Fibroblast of the aortic adventitia (primary cell): Measurements from ENCODE around the gene DUSP6. TPM values are rescaled to one million over a fixed set of nuclear protein-coding genes. Genes with fewer than 3 reads are reported as not detected.

Experiments
- DNase-seq: peaks from one replicate; pipeline ENCODE4 v3.0.0-alpha.2; 2010; ENCODE audit warnings: low read depth
- H3K4me3 ChIP-seq: 2 replicates; pipeline ENCODE4 v1.5.1; 2011; ENCODE audit warnings: low read depth, mild to moderate bottlenecking, control low read depth, low read length, moderate library complexity
- total RNA-seq: library from RNA; depleted of rRNA; stranded (reverse); fragments of >200 nt; gene quantifications from 2 replicates; pipeline ENCODE4 v1.2.3, GENCODE V29; 2012; ENCODE audit warnings: low replicate concordance
- TF ChIP-seq, protein P1 (sequence below): IDR thresholded peaks from 2 replicates; pipeline ENCODE4 v1.5.1; 2011; ENCODE audit warnings: mild to moderate bottlenecking, low read length, control low read depth, inconsistent platforms; ENCODE audit not compliant: insufficient read depth

The DUSP6 gene
- total RNA-seq, 1 donor = 33.9 TPM

DNA sequence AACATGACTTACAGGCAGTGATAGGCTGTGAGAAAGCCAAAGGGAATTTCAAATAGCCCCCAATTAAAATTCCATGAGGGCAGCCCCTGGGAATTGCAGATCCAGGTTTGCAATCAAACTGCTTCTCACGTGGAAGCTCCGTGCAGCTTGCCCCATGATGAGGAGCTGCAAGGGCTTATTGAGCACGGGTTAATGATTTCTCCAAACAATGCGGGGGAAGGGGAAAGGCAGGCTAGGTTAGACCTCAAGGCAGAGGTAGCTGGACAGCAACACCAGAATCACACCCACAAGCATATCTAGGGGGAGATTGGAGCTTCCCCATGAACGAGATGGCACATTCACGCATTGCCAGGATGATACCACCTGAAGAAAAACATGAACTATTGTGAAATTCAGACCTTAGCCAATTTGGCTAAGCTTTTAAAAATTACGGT lies 5.0 kb upstream of the DUSP6 start:
- TF ChIP-seq, protein P1, sequence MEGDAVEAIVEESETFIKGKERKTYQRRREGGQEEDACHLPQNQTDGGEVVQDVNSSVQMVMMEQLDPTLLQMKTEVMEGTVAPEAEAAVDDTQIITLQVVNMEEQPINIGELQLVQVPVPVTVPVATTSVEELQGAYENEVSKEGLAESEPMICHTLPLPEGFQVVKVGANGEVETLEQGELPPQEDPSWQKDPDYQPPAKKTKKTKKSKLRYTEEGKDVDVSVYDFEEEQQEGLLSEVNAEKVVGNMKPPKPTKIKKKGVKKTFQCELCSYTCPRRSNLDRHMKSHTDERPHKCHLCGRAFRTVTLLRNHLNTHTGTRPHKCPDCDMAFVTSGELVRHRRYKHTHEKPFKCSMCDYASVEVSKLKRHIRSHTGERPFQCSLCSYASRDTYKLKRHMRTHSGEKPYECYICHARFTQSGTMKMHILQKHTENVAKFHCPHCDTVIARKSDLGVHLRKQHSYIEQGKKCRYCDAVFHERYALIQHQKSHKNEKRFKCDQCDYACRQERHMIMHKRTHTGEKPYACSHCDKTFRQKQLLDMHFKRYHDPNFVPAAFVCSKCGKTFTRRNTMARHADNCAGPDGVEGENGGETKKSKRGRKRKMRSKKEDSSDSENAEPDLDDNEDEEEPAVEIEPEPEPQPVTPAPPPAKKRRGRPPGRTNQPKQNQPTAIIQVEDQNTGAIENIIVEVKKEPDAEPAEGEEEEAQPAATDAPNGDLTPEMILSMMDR = no peak
- no peak overlapping the region for H3K4me3 ChIP-seq
- no peak for DNase-seq

DNA sequence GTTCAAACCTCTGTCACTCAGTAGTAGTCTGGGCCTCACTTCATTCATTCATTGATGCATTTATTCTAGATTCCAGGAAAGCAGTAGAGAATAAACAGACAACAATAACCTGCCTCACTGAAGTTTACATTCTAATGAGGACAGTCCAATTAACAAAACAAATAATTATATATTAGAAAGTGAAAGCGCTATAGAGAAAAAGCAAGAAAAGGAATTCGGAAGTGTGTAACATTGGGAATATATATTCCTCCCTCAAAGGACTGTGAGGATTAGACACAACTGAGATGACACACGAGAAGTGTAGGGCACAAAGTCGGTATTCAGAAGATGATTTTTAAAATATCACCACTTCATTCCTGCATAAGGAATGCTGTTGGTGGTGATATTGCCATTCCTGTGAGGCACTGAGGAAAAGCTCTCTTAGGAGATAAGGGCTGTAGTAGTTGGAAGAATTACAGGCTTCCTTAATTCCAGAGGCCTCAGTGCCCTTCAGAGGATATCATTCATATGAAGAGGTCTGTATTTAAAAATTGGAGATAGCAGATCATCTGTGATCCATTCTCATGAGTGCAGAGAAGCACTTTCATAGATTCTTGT lies 3.9 kb upstream of the DUSP6 start:
- DNase-seq = no peak
- TF ChIP-seq, protein P1 = no peak
- no peak overlapping the region for H3K4me3 ChIP-seq

DNA sequence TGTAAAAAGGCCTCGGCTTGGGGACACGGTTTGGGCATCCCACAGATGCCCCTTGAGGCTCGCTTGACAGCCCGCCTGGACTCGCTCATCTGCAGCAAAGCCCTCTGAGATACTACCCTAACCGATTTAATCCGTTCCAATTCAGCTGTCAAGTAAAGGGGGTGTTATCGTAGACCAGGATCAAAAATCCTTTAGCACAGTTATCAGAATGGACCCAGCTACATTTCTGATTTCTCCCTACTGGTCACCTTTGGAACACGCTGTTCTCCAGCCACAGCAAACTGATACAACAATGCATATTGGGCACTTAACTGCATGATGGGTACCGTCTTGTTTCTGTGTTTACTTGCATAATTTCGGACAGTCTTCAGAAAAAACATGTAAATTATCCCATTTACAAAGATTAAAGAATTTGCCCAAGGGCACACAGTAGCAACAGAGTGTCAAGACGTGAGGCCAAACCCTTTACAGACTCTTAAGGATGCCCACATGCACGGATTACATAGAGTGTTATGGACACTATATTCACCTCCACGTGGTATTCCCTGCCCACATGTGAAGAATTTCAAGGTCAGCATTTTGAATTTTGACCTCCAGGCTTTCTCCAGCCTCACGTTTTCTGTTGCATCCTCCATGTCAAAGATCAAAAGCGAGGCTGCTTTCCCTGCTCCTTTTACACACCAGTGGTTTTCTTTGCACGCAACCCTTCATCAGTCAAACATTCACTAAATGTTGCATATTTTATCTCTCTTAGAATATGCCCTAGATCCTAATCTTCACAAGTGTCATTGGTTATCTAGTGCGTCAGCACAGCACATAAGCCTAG lies 3.2 kb upstream of the DUSP6 start:
- DNase-seq = no peak
- H3K4me3 ChIP-seq = no peak overlapping the region
- TF ChIP-seq, protein P1 = no peak

DNA sequence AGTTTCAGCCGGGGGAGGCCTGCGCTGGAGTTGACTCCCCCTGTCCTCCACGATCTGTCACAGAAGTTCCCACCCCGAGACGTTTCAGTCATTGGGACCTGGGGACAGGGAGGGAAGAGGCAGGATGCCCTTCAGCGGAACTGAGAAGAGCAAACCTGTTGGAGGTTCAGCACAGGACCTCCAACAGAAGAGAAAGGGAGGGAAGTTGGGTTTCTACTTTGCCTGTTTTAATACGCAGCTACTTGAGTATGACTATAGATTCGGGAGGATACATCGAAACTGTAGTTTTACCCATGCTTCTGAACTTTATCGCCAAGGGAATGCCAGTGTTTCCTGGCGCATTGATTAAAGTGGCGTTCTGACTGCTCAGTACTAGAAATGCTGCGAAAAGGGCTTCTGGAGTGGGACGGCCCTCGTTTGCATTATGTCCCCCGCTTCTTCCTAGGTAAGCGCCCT lies 2.3 kb upstream of the DUSP6 start:
- DNase-seq = no peak
- TF ChIP-seq, protein P1 = no peak
- H3K4me3 ChIP-seq = peak overlapping the region; percentile 91

DNA sequence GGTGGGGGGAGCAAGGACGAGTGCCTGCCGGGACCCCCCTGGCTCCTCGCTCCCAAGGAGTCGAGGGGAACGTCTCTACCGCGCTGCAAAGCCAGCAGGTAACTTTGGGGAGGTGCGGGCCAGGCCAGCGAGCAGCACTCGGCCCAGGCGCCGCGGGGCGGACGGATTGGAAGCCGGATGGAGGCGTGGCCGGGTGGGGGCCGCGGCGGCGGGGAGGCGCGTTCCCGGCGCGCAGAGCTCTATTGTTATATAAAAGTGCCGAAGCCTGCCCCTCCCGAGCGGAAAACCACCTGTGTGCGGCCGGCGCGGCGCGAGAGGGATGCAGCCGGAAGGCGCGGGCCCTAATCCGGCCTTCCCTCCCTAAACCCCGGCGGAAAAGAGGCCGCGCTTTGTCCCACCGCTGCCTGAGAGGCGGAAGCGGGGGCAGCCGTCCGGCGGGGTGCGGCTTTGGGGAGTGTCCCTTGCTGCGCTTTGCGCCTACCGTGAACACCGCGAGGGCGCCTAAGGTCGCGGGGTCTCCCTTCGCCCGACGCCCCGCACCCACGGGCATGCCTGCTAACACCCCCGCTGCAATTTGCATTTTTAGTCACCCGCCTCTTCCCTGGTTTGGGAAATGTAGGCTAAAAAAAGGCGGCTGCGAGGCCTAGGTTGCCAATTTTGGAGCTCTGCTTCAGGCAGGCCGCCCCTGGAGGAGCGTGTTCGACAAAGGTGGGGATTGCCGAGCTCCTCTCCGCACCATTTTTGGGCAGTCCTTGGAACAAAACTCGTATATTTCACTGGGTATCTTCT lies 1.7 kb upstream of the DUSP6 start:
- H3K4me3 ChIP-seq = peak overlapping the region; percentile 91
- TF ChIP-seq, protein P1 = no peak
- DNase-seq = peak; percentile 56

DNA sequence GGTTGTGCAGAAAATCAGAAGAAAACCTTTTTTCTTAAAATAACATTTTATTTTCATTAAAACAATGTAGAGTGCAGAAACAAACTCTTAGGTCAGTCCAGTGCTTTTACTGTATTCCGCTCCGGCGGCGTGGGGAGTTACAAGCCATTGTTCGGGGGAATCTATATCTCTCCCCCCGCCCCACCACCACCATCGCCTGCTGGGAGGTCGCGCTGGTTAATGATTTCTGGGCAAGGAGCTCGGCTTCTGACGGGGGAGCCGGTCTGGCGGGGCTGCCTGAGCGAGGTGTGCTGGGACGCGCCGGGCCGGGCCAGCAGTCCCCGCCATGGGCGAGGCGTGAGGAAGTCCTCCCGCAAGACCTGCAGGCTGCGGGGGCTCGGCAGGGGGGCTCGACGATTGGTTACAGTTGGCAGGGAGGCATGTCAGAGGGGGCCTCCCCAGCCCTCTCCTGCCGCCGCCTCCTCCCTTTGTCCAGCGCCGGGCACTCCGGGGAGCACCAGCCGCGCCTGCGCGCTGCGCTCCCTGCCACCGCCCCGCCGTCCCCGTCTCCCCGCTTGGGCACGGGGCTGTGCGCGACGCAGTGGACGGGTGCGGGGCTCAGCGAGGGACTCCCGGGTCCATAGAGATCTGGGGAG lies 1.0 kb upstream of the DUSP6 start:
- TF ChIP-seq, protein P1 = no peak
- H3K4me3 ChIP-seq = peak overlapping the region; percentile 91
- DNase-seq = no peak
